GM13976 (cell line): ENCODE data around the gene FAM131A.

Experiments
- DNase-seq: peaks from one replicate; pipeline ENCODE4 v3.0.0; 2012; ENCODE audit warnings: low spot score
- CTCF ChIP-seq: IDR thresholded peaks from 2 replicates; pipeline ENCODE4 v1.5.1; 2012; ENCODE audit warnings: borderline replicate concordance, mild to moderate bottlenecking; ENCODE audit not compliant: insufficient read depth; ENCODE audit errors: extremely low read depth, missing control alignments, control extremely low read depth
- in situ Hi-C: fragments of 300-500 bp; cut with MboI; formaldehyde crosslinking; loops from one replicate; pipeline ENCODE4 v1.12.0; 2022; ENCODE audit warnings: low sequenced_read_pairs, mixed read lengths, inconsistent platforms; ENCODE audit not compliant: unreplicated experiment

FAM131A gene

DNA sequence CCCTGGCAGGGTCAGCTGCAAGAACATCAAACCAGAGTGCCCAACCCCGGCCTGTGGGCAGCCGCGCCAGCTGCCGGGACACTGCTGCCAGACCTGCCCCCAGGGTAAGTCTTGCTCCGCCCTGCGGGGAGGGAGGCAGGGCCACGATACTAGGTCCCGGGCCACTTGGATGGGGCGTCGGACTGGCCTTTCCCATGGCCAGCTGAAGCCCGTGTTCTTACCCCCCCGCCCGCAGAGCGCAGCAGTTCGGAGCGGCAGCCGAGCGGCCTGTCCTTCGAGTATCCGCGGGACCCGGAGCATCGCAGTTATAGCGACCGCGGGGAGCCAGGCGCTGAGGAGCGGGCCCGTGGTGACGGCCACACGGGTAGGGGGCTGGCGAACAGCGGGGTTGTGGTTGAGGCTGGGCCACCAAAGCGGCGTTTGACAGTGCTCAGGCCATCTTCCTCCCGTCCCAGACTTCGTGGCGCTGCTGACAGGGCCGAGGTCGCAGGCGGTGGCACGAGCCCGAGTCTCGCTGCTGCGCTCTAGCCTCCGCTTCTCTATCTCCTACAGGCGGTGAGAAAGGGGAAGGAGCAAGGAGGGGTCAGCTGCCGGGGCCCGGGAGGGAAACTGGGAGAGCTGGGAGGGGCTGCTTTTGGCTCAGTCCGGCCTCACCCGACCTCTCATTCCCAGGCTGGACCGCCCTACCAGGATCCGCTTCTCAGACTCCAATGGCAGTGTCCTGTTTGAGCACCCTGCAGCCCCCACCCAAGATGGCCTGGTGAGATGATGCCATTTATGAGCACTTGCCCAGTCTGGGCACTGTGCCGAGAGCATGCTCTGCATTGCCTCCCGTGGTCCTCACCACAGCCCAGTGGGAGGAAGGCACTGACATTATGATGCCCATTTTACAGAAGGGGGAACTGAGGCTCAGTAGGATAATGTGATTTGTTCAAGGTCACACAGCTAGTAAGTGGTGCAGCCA lies 44.1 kb downstream of the FAM131A start:
- no peak for TF ChIP-seq CTCF
- in situ Hi-C loops = no loop called here
- peak; percentile 48 for DNase-seq

DNA sequence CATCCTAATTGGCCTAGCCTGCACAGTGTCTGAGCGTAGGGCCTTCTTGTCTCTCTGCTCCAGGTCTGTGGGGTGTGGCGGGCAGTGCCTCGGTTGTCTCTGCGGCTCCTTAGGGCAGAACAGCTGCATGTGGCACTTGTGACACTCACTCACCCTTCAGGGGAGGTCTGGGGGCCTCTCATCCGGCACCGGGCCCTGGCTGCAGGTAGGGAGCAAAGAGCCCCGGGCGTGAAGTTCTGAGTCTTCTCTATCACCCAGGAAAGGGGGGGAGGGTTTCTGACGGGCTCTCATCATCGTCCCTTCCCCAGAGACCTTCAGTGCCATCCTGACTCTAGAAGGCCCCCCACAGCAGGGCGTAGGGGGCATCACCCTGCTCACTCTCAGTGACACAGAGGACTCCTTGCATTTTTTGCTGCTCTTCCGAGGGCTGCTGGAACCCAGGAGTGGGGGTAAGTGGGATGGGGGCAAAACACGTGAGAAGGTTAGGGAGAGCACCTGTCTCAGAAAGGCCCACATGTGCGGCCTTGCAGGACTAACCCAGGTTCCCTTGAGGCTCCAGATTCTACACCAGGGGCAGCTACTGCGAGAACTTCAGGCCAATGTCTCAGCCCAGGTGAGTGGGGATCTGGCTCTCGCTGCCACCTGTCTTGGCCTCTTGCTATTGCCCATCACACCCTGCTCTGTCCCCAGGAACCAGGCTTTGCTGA lies 45.1 kb downstream of the FAM131A start:
- no peak for TF ChIP-seq CTCF
- DNase-seq = peak; percentile 38
- in situ Hi-C loops = no loop called here

DNA sequence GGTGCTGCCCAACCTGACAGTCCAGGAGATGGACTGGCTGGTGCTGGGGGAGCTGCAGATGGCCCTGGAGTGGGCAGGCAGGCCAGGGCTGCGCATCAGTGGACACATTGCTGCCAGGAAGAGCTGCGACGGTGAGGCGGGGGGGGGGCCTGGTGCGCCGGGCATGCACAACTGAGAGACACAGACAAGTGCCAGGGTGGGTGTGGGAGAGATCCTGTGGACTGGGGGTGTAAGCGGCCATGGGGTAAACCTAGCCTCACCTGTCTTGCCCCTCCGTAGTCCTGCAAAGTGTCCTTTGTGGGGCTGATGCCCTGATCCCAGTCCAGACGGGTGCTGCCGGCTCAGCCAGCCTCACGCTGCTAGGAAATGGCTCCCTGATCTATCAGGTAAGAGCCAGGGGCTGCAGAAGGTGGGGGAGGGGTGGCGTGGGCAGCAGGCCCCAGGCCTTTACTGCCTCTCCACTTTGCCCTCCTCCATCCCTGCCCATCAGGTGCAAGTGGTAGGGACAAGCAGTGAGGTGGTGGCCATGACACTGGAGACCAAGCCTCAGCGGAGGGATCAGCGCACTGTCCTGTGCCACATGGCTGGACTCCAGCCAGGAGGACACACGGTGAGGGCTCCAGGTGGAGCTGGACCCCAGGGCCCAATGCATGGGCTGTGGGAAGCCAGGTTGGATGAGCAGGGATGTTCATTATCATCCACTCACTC lies 45.8 kb downstream of the FAM131A start:
- in situ Hi-C loops = no loop called here
- no peak for DNase-seq
- TF ChIP-seq CTCF = no peak

DNA sequence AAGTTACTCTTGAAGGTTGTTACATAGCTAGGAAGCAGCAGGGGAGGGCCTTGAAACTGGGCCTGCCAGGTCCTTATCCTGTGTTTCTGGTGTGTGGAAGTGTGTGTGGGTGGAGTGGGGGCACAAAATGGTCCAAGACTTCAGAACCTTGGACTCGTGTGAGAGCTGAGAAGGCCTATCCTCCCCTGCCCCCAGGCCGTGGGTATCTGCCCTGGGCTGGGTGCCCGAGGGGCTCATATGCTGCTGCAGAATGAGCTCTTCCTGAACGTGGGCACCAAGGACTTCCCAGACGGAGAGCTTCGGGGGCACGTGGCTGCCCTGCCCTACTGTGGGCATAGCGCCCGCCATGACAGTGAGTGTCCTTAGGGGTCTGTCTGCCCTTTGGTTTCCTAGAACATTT lies 46.9 kb downstream of the FAM131A start:
- no peak for DNase-seq
- no peak for TF ChIP-seq CTCF
- in situ Hi-C loops = no loop called here

DNA sequence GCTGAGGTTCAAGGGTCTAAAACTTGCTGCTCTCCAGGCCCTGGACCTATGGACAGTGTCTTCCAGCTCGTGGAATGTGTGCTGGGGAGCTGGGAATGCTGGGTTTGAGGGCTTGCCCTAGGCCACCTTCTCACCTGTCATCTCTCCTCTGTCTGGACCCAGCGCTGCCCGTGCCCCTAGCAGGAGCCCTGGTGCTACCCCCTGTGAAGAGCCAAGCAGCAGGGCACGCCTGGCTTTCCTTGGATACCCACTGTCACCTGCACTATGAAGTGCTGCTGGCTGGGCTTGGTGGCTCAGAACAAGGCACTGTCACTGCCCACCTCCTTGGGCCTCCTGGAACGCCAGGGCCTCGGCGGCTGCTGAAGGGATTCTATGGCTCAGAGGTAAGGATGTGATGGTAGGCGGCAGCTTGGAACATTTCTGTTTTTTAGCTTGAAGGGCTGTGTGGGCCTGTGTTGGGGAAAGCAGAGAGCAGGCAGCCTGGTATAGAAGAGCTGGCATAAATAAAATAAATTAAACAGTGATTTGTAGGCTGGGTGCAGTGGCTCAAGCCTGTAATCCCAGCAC lies 47.5 kb downstream of the FAM131A start:
- no peak for TF ChIP-seq CTCF
- in situ Hi-C loops = no loop called here
- no peak for DNase-seq
